ENCODE results near the gene CHN2.

Gene CHN2

GRCh38 chr7:29478226-29478625 lies 283.7 kb downstream of the CHN2 start:
- H3K4me3 ChIP-seq (ENCODE audit: low read depth, low read length), result no peak overlapping the region
- no peak for TF ChIP-seq CTCF (IDR thresholded peaks at IDR 0.05; ENCODE audit: low read depth, low read length)

GRCh38 chr7:29478687-29479240 lies 284.2 kb downstream of the CHN2 start:
- no peak overlapping the region for H3K4me3 ChIP-seq (ENCODE audit: low read depth, low read length)
- TF ChIP-seq CTCF (IDR thresholded peaks at IDR 0.05; ENCODE audit: low read depth, low read length), result no peak

GRCh38 chr7:29479301-29480200 lies 285.0 kb downstream of the CHN2 start:
- H3K4me3 ChIP-seq (ENCODE audit: low read depth, low read length), result no peak overlapping the region
- TF ChIP-seq CTCF (IDR thresholded peaks at IDR 0.05; ENCODE audit: low read depth, low read length), result no peak

GRCh38 chr7:29480451-29480850 lies 285.9 kb downstream of the CHN2 start:
- H3K4me3 ChIP-seq (ENCODE audit: low read depth, low read length), result no peak overlapping the region
- no peak for TF ChIP-seq CTCF (IDR thresholded peaks at IDR 0.05; ENCODE audit: low read depth, low read length)

- no peak overlapping the region for H3K4me3 ChIP-seq (ENCODE audit: low read depth, low read length)
- no peak for TF ChIP-seq CTCF (IDR thresholded peaks at IDR 0.05; ENCODE audit: low read depth, low read length)
Observed at GRCh38 chr7:29480934-29481651, 286.5 kb downstream of the CHN2 start.

GRCh38 chr7:29482056-29482455 lies 287.5 kb downstream of the CHN2 start:
- H3K4me3 ChIP-seq (ENCODE audit: low read depth, low read length), result no peak overlapping the region
- TF ChIP-seq CTCF (IDR thresholded peaks at IDR 0.05; ENCODE audit: low read depth, low read length), result no peak
